ENCODE results near the gene PIGR. TPM values are rescaled to one million over a fixed set of nuclear protein-coding genes. Genes with fewer than 3 reads are reported as not detected.

The PIGR gene
- total RNA-seq, 2 experiments from 2014 or later = not detected

GRCh38 chr1:206945779-206946178 is 487 bp downstream of the PIGR start:
- DNase-seq = no peak
- intact Hi-C loops (cut with DNase I, micrococcal nuclease) = no loop called here
- Mint-ChIP-seq H3K9me3 (no peaks in the 10 kb centered on the region), H3K4me1 (ENCODE audit: low read depth) (no peaks in the 10 kb centered on the region), H3K27ac (no peak overlapping the region), H3K36me3 (ENCODE audit: low read depth) (no peaks in the 10 kb centered on the region), H3K27me3 (peaks cover 9% of the 10 kb centered on the region), H3K4me3 (no peak overlapping the region)
- no peak overlapping the region for H3K27ac ChIP-seq (ENCODE audit: low read depth in 1 of 2, low read length in 2 of 2)
- POLR2A ChIA-PET = no interaction called here
- no peaks in the 10 kb centered on the region for H3K36me3 ChIP-seq (ENCODE audit: insufficient read depth, low read length)
- CTCF ChIA-PET = interaction anchor here (2.1 kb wide), 1 partner anchor 12 kb away, joined by 8 read pairs; no protein-coding TSS in a partner anchor
- H3K4me1 ChIP-seq (ENCODE audit: insufficient read depth, low read length) = no peaks in the 10 kb centered on the region
- TF ChIP-seq, protein P1, sequence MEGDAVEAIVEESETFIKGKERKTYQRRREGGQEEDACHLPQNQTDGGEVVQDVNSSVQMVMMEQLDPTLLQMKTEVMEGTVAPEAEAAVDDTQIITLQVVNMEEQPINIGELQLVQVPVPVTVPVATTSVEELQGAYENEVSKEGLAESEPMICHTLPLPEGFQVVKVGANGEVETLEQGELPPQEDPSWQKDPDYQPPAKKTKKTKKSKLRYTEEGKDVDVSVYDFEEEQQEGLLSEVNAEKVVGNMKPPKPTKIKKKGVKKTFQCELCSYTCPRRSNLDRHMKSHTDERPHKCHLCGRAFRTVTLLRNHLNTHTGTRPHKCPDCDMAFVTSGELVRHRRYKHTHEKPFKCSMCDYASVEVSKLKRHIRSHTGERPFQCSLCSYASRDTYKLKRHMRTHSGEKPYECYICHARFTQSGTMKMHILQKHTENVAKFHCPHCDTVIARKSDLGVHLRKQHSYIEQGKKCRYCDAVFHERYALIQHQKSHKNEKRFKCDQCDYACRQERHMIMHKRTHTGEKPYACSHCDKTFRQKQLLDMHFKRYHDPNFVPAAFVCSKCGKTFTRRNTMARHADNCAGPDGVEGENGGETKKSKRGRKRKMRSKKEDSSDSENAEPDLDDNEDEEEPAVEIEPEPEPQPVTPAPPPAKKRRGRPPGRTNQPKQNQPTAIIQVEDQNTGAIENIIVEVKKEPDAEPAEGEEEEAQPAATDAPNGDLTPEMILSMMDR (IDR thresholded peaks at IDR 0.05) = no peak
- H3K4me3 ChIP-seq (ENCODE audit: low read length) = no peak overlapping the region
- peaks cover 0 to 6% of the 10 kb centered on the region in 2 experiments for H3K27me3 ChIP-seq (ENCODE audit: control insufficient read depth in 1 of 2, insufficient read depth in 2 of 2, low read length in 2 of 2)
- no peak for ATAC-seq (ENCODE audit: poor library complexity)
- H3K9me3 ChIP-seq (ENCODE audit: control insufficient read depth in 1 of 2, insufficient read depth in 1 of 2, low read length in 2 of 2) = no peaks in the 10 kb centered on the region

DNA sequence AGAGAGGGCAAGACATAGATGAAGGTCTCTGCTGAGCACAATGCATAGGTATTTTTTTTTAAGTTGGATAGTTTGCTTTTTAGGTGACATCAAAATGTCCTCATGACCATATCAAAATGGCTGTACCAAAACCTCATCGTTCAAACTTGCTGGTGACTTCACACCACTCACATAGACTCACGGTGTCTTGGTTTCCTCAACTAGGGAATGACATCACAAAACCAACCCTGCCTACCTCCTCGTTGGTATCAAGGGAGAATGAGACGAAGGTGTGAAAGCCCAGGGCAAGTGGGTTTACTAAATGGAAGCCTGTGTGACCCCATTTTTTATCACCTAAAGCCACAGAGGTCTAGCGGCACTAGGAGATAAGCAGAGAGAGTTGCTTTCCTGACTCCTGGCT is 1.6 kb downstream of the PIGR start:
- TF ChIP-seq, protein P1 (IDR thresholded peaks at IDR 0.05) = no peak
- H3K27me3 Mint-ChIP-seq = peaks cover 9% of the 10 kb centered on the region
- intact Hi-C loops (cut with DNase I, micrococcal nuclease) = no loop called here
- ChIA-PET CTCF (interaction anchor here (2.1 kb wide), 1 partner anchor 11 kb away, joined by 8 read pairs; no protein-coding TSS in a partner anchor), POLR2A (no interaction called here)
- no peaks in the 10 kb centered on the region for H3K4me1 Mint-ChIP-seq (ENCODE audit: low read depth)
- H3K4me3 Mint-ChIP-seq = no peak overlapping the region
- Histone ChIP-seq H3K36me3 (ENCODE audit: insufficient read depth, low read length) (no peaks in the 10 kb centered on the region), H3K4me1 (ENCODE audit: insufficient read depth, low read length) (no peaks in the 10 kb centered on the region), H3K9me3 (ENCODE audit: control insufficient read depth in 1 of 2, insufficient read depth in 1 of 2, low read length in 2 of 2) (no peaks in the 10 kb centered on the region), H3K27me3 (ENCODE audit: control insufficient read depth in 1 of 2, insufficient read depth in 2 of 2, low read length in 2 of 2) (peaks cover 0 to 3% of the 10 kb centered on the region in 2 experiments), H3K27ac (ENCODE audit: low read depth in 1 of 2, low read length in 2 of 2) (no peak overlapping the region), H3K4me3 (ENCODE audit: low read length) (no peak overlapping the region)
- no peak for ATAC-seq (ENCODE audit: poor library complexity)
- H3K27ac Mint-ChIP-seq = no peak overlapping the region
- no peaks in the 10 kb centered on the region for H3K36me3 Mint-ChIP-seq (ENCODE audit: low read depth)
- DNase-seq = peak in 2 of 14 experiments; percentile 37 to 47
- no peaks in the 10 kb centered on the region for H3K9me3 Mint-ChIP-seq

GRCh38 chr1:206941766-206942418 is 4.4 kb downstream of the PIGR start:
- Mint-ChIP-seq H3K27me3 (peaks cover 9% of the 10 kb centered on the region), H3K4me3 (no peak overlapping the region), H3K4me1 (ENCODE audit: low read depth) (no peaks in the 10 kb centered on the region), H3K27ac (no peak overlapping the region), H3K36me3 (ENCODE audit: low read depth) (no peaks in the 10 kb centered on the region), H3K9me3 (no peaks in the 10 kb centered on the region)
- ChIA-PET POLR2A (no interaction called here), CTCF (no interaction called here)
- Histone ChIP-seq H3K27me3 (ENCODE audit: control insufficient read depth in 1 of 2, insufficient read depth in 2 of 2, low read length in 2 of 2) (peaks cover 0 to 3% of the 10 kb centered on the region in 2 experiments), H3K27ac (ENCODE audit: low read depth in 1 of 2, low read length in 2 of 2) (no peak overlapping the region), H3K4me3 (ENCODE audit: low read length) (no peak overlapping the region), H3K9me3 (ENCODE audit: control insufficient read depth in 1 of 2, insufficient read depth in 1 of 2, low read length in 2 of 2) (no peaks in the 10 kb centered on the region), H3K4me1 (ENCODE audit: insufficient read depth, low read length) (no peaks in the 10 kb centered on the region), H3K36me3 (ENCODE audit: insufficient read depth, low read length) (no peaks in the 10 kb centered on the region)
- no peak for DNase-seq
- intact Hi-C loops (cut with DNase I, micrococcal nuclease) = no loop called here
- TF ChIP-seq, protein P1 (IDR thresholded peaks at IDR 0.05) = no peak
- no peak for ATAC-seq (ENCODE audit: poor library complexity)

All from CD4-positive, alpha-beta T cell (primary cell).